ENCODE results near the gene UBP1.

The UBP1 gene

DNA sequence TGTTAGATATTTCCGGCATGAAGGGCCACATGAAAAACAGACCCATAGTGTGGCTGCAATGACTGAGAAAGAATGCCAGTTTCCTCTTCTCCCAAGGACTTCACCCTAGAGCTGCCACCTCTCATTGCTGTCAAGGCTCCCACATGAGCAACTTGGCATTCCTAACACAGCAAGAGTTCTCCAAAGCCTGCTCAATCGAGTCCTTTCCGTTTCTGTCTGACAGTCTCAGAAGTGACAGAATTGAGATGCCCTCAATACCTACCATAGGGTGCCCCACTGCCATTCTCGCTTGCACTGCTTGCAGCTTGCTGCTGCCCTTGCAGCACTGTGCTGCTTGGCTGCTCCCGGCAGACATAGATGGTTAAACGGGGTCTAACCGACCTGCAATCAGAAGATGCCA lies 44.3 kb downstream of the UBP1 start:
- TF ChIP-seq YY1 (IDR thresholded peaks at IDR 0.05; ENCODE audit: low read depth) (no peak), EGR1 (IDR thresholded peaks at IDR 0.05) (no peak), TAF1 (IDR thresholded peaks at IDR 0.05; ENCODE audit: low read depth) (no peak)
- TF ChIP-seq, protein P1, sequence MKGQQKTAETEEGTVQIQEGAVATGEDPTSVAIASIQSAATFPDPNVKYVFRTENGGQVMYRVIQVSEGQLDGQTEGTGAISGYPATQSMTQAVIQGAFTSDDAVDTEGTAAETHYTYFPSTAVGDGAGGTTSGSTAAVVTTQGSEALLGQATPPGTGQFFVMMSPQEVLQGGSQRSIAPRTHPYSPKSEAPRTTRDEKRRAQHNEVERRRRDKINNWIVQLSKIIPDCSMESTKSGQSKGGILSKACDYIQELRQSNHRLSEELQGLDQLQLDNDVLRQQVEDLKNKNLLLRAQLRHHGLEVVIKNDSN (IDR thresholded peaks at IDR 0.05): no peak

- TF ChIP-seq, protein P2, sequence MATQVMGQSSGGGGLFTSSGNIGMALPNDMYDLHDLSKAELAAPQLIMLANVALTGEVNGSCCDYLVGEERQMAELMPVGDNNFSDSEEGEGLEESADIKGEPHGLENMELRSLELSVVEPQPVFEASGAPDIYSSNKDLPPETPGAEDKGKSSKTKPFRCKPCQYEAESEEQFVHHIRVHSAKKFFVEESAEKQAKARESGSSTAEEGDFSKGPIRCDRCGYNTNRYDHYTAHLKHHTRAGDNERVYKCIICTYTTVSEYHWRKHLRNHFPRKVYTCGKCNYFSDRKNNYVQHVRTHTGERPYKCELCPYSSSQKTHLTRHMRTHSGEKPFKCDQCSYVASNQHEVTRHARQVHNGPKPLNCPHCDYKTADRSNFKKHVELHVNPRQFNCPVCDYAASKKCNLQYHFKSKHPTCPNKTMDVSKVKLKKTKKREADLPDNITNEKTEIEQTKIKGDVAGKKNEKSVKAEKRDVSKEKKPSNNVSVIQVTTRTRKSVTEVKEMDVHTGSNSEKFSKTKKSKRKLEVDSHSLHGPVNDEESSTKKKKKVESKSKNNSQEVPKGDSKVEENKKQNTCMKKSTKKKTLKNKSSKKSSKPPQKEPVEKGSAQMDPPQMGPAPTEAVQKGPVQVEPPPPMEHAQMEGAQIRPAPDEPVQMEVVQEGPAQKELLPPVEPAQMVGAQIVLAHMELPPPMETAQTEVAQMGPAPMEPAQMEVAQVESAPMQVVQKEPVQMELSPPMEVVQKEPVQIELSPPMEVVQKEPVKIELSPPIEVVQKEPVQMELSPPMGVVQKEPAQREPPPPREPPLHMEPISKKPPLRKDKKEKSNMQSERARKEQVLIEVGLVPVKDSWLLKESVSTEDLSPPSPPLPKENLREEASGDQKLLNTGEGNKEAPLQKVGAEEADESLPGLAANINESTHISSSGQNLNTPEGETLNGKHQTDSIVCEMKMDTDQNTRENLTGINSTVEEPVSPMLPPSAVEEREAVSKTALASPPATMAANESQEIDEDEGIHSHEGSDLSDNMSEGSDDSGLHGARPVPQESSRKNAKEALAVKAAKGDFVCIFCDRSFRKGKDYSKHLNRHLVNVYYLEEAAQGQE (IDR thresholded peaks at IDR 0.05; ENCODE audit: low read depth): no peak
- TF ChIP-seq TAF1 (IDR thresholded peaks at IDR 0.05; ENCODE audit: low read depth) (no peak), FOXM1 (IDR thresholded peaks at IDR 0.05; ENCODE audit: borderline replicate concordance, low read depth) (no peak), ZBTB7A (IDR thresholded peaks at IDR 0.05; ENCODE audit: low read depth) (no peak), CREB1 (IDR thresholded peaks at IDR 0.05; ENCODE audit: low read depth) (no peak), RAD21 (IDR thresholded peaks at IDR 0.05; ENCODE audit: low read depth) (no peak), EP300 (IDR thresholded peaks at IDR 0.05; ENCODE audit: borderline replicate concordance) (no peak), NFIC (IDR thresholded peaks at IDR 0.05) (no peak), TCF12 (IDR thresholded peaks at IDR 0.05; ENCODE audit: low read depth) (no peak), CEBPB (IDR thresholded peaks at IDR 0.05) (no peak), YY1 (IDR thresholded peaks at IDR 0.05; ENCODE audit: low read depth) (no peak), EGR1 (IDR thresholded peaks at IDR 0.05) (no peak), TEAD4 (IDR thresholded peaks at IDR 0.05) (no peak), MAX (IDR thresholded peaks at IDR 0.05) (no peak)
- TF ChIP-seq, protein P1 (IDR thresholded peaks at IDR 0.05): no peak
Measured at GRCh38 chr3:33394403-33395054, 45.7 kb downstream of the UBP1 start.

DNA sequence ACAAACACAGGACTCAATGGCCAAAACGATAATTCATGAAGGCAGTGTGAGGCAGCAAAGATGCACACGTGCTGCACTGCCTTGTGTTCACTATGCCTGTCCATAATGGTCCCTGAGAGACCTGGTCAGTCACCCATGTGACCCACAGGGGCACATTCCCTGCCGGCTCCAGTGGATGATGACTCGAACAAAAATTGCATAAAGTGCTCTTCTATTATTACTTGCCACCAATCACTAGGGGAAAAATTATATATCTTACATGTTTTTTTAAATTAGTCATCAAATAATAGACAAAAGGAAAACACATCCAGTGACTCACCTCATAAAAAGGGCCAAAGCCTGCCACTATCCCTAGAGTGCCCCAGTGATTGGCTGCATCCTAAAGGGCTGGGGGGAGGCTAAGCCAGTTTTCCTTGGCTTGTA lies 47.5 kb downstream of the UBP1 start:
- TF ChIP-seq, protein P1 (IDR thresholded peaks at IDR 0.05): peak; percentile 43; the same call in 1 of the 2 replicates
- TF ChIP-seq FOXM1 (IDR thresholded peaks at IDR 0.05; ENCODE audit: borderline replicate concordance, low read depth): no peak
- no peak for TF ChIP-seq TCF12 (IDR thresholded peaks at IDR 0.05; ENCODE audit: low read depth)

GRCh38 chr3:33392144-33392543 lies 48.1 kb downstream of the UBP1 start:
- TF ChIP-seq RAD21 (IDR thresholded peaks at IDR 0.05; ENCODE audit: low read depth): no peak
- TF ChIP-seq EP300 (IDR thresholded peaks at IDR 0.05; ENCODE audit: borderline replicate concordance): no peak
- no peak for TF ChIP-seq EGR1 (IDR thresholded peaks at IDR 0.05)
- no peak for TF ChIP-seq FOXM1 (IDR thresholded peaks at IDR 0.05; ENCODE audit: borderline replicate concordance, low read depth)
- TF ChIP-seq YY1 (IDR thresholded peaks at IDR 0.05; ENCODE audit: low read depth): no peak
- no peak for TF ChIP-seq CREB1 (IDR thresholded peaks at IDR 0.05; ENCODE audit: low read depth)
- TF ChIP-seq TEAD4 (IDR thresholded peaks at IDR 0.05): no peak
- TF ChIP-seq TAF1 (IDR thresholded peaks at IDR 0.05; ENCODE audit: low read depth): no peak
- no peak for TF ChIP-seq ZBTB7A (IDR thresholded peaks at IDR 0.05; ENCODE audit: low read depth)
- no peak for TF ChIP-seq MAX (IDR thresholded peaks at IDR 0.05)
- TF ChIP-seq, protein P2 (IDR thresholded peaks at IDR 0.05; ENCODE audit: low read depth): no peak
- TF ChIP-seq TCF12 (IDR thresholded peaks at IDR 0.05; ENCODE audit: low read depth): no peak
- TF ChIP-seq CEBPB (IDR thresholded peaks at IDR 0.05): no peak
- TF ChIP-seq, protein P1 (IDR thresholded peaks at IDR 0.05): no peak
- no peak for TF ChIP-seq NFIC (IDR thresholded peaks at IDR 0.05)

DNA sequence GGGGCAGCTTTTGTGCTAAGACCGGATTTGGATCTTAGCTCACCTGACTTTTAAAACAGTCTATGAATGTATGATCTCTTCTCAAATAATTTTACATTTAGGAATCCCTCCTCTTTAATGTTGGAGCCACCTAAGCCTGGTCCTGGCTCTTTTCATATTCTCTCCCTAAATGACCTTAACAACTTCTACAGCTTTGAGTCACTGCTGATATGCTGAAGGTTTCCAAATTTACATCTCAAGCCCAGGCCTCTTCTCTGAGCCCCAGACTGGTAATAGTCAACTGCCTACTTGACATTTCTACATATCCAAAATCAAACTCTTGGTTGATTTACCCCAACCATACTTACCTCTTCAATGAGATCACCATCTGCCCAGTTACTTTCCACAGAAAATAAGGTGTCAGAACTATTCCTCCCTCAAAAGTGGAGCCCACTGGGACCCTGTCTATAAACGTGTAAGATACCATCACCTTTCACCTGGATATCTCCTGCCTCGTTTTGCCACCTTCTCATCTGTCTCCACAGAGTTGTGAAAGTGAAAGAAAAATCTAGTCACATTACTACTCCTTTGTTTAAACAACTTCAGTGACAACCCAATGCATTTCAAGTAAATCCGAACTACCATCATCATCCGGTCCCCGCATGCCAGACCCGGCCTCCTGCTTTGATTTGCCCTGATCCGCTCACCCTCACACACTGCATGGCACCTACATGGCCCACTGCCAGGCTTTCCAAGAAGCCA lies 48.8 kb downstream of the UBP1 start:
- TF ChIP-seq EP300 (IDR thresholded peaks at IDR 0.05; ENCODE audit: borderline replicate concordance): no peak
- TF ChIP-seq TAF1 (IDR thresholded peaks at IDR 0.05; ENCODE audit: low read depth): no peak
- TF ChIP-seq, protein P1 (IDR thresholded peaks at IDR 0.05): no peak
- TF ChIP-seq YY1 (IDR thresholded peaks at IDR 0.05; ENCODE audit: low read depth): no peak
- TF ChIP-seq FOXM1 (IDR thresholded peaks at IDR 0.05; ENCODE audit: borderline replicate concordance, low read depth): no peak
- no peak for TF ChIP-seq EGR1 (IDR thresholded peaks at IDR 0.05)
- TF ChIP-seq CEBPB (IDR thresholded peaks at IDR 0.05): no peak
- no peak for TF ChIP-seq NFIC (IDR thresholded peaks at IDR 0.05)

All from Ishikawa (cell line).